Neural progenitor cell (in vitro differentiated cells): ENCODE results near the gene BFAR.

Source experiments
- EZH2 ChIP-seq: fragments of 200-600 bp; sonication (generic); IDR thresholded peaks from 2 replicates; pipeline ENCODE4 v1.6.1; 2017; ENCODE audit warnings: antibody characterized with exemption, mild to moderate bottlenecking, moderate library complexity
- EZH2phosphoT487 ChIP-seq: fragments of 200-600 bp; sonication (generic); IDR thresholded peaks from 2 replicates; pipeline ENCODE4 v1.6.1; 2017; ENCODE audit warnings: antibody characterized with exemption
- TF ChIP-seq, protein P1 (sequence below): fragments of 200-600 bp; sonication (generic); IDR thresholded peaks from 2 replicates; pipeline ENCODE4 v1.5.1; 2017; ENCODE audit warnings: antibody characterized with exemption, mild to moderate bottlenecking

DNA sequence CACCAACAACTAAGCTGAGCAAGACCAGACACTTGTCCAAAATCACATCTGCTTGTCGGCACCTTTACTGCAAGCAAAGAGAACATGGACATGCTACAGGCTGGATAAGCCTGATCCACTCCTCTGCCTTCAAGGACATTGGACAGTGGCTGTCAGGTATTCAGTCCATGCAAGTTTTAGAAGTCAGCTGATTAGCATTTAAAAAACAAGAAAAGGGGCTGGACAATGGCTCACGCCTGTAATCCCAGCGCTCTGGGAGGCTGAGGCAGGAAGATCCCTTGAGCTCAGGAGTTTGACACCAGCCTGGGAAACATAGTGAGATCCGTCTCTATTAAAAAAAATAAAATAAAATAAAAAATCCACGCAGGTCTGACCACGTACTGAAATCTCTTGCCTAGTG, 23.0 kb upstream of the BFAR start:
- TF ChIP-seq, protein P1, sequence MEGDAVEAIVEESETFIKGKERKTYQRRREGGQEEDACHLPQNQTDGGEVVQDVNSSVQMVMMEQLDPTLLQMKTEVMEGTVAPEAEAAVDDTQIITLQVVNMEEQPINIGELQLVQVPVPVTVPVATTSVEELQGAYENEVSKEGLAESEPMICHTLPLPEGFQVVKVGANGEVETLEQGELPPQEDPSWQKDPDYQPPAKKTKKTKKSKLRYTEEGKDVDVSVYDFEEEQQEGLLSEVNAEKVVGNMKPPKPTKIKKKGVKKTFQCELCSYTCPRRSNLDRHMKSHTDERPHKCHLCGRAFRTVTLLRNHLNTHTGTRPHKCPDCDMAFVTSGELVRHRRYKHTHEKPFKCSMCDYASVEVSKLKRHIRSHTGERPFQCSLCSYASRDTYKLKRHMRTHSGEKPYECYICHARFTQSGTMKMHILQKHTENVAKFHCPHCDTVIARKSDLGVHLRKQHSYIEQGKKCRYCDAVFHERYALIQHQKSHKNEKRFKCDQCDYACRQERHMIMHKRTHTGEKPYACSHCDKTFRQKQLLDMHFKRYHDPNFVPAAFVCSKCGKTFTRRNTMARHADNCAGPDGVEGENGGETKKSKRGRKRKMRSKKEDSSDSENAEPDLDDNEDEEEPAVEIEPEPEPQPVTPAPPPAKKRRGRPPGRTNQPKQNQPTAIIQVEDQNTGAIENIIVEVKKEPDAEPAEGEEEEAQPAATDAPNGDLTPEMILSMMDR, result no peak
- TF ChIP-seq EZH2phosphoT487 (no peak), EZH2 (no peak)
